HG02840 (cell line): ENCODE data around the gene KLRC3.
"Not testable (repeated sequence)": the region's sequence is repeated elsewhere in the genome, so short reads cannot be mapped to it uniquely, and the experiment has no call there.

Experiments used
- ATAC-seq: cut with Tn5 transposase; IDR thresholded peaks from one replicate; pipeline ENCODE4 v1.9.1; 2021; ENCODE audit warnings: mild to moderate bottlenecking, moderate library complexity, moderate number of reproducible peaks; ENCODE audit not compliant: unreplicated experiment, low FRiP score

The KLRC3 gene

DNA sequence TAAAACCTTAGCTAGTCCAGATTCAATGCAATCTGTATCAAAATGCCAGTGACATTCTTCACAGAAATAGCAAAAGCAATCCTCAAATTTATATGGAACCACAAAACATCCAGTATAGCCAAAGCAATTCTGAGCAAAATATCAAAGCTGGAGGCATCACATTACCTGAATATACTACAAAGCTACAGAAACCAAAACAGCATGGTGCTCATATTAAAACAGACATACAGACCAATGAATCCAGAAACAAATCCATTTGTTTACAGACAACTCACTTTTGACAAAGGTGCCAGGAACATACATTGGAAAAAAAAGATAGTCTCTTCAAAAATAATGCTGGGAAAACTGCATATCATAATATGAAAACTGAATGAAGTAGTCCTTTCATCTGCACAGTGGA is 15.6 kb downstream of the KLRC3 start:
- ATAC-seq: no peak

DNA sequence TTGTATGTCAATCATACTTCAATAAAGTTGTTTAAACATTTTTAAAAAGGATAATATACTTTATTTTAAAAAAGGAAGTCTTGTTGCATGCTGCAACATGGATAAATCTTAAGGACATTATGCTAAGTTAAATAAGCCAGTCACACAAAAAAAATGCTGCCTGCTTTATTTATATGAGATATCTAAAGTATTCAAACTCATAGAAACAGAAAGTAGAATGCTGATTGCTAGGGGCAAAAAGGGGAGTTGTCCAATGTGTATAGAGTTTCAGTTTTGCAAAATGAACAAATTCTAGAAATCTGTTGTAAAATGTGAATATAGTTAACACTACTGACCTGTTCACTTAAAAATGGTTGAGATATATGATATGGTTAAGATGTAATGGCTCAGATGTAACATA is 19.6 kb downstream of the KLRC3 start:
- ATAC-seq: no peak

DNA sequence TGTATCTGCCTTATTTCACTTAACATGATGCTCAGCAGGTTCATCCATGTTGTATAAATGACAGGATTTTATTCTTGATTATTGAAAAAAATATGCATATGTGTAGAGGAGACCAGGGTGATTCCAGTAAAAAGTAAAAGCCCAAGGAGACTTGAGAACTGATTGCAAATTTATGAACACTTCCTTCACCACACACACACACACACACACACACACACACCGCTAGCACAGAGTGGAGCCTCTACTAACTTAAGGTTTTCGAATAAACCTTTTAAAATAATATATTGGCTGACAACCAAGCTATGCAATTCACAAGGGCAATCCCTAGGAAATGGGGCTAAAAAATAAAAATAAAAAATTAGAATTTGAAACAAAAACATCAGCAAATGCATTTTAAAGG is 22.2 kb downstream of the KLRC3 start:
- ATAC-seq: no peak

DNA sequence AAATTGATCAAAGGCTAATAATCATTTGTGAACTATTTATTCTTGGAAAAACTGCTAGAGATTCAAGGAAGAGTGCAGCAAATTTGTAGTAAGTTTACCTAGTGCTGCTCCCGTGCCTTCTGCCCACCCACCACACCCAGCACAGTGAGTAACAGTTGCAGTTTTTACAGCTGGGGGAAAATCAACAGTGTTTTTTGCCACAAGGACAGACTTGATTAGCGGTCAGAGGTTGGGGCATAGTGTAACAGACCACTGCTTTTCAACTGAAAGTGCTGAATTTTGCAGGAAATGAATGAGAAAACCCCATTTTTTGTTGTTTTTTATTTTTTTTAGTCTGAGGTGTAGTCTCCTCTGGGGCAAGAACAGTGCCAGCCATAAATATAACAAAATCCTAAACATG is 23.1 kb downstream of the KLRC3 start:
- no peak for ATAC-seq

DNA sequence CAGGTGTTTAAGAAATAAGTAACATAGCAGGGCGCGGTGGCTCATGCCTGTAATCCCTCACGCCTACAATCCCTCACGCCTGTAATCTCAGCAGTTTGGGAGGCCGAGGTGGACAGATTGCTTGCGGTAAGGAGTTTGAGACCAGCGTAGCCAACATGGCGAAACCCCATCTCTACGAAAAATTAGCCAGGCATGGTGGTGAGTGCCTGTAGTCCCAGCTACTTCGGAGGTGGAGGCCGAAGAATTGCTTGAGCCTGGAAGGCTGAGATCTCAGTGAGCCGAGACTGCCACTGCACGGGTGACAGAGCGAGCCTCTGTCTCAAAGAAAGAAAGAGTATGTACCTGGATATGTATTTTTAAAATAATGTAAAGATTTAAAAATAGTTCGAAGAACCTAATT is 24.2 kb downstream of the KLRC3 start:
- ATAC-seq: not testable (repeated sequence)

DNA sequence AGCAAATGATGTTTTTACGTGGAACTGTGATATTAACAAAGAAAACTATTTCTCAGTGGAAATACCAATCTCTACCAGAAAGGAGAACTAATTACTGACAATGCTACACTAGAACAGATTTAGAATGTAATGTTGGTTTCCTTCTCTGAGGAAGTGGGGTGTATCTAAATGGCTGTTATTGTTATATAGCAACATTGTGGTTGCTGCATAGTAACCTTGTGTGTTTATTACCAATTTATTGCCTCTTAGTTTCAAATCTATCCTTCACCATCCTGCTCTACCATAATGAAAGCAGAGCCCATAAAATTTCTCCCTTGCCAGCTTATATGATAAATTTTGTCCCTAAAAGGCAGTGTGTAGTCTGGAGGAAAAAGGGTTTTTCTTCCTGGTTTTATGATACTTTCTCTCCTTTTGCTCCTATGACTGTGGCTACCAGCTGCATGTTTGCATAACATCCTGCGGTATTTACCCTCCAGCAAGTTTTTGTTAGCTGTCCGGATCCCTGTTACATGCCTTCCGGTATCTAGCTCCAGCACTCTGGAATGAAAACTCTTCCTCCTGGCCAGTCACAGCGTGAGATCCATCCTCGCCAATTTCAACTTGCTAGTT is 24.9 kb downstream of the KLRC3 start:
- peak; percentile 81 for ATAC-seq

DNA sequence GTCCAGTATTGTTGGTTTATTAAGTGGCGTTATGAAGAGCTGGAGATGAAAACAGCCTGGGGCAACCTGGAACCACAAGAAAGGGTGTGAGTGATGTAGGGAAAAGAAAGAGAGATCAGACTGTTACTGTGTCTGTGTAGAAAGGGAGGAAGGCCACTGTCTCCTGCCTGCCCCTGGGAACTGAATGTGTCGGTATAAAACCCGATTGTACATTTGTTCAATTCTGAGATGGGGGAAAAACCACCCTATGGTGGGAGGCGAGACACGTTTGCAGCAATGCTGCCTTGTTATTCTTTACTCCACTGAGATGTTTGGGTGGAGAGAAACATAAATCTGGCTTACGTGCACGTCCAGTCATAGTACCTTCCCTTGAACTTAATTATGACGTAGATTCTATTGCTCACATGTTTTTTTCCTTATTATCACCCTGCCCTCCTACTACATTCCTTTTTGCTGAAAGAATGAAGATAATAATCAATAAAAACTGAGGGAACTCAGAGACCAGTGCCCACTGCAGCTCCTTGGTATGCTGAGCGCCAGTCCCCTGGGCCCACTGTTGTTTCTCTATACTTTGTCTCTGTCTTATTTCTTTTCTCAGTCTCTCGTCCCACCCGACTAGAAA is 25.8 kb downstream of the KLRC3 start:
- not testable (repeated sequence) for ATAC-seq

DNA sequence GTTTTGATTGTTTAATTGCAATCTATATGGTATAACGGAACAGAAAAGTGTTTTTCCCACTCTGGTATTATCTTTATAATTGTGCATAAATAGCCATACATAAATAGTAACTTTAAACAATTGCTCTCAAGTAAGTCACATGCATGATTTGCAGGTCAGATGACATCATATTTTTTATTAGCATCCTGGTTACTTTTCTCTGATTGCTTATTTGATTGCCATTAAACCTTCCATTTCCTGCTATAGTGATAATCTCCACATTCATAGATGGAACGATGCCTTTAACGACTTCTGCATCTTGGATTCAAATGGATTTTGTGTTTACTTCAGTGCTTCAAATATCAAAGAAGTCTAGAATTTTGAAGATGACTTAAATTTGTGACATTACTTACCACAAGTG is 27.1 kb downstream of the KLRC3 start:
- no peak for ATAC-seq

DNA sequence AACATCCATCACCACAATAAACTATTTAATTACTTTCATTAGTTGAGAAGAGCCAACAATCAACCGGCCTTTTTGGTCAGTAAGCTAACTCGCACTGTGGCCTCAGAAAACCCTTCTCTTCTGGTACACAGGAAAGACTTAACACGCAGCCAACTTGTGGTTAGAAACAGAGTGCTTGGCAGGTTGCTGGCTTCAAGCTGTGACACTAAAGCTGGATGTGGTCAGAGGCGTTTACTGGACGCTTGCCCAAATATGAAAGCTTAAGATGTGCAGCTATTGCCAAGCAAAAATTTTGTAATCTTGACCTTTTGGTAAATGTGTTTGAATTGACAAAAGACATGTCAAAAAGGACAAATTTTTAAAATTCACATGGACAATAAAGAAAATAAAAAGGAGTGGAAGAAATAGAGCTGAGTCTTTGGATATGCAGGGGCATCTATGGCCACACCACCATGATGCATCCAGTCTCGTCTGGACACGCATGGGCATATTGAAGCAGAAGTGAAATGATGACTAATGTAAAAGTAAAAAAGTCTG is 27.9 kb downstream of the KLRC3 start:
- ATAC-seq: peak; percentile 54

DNA sequence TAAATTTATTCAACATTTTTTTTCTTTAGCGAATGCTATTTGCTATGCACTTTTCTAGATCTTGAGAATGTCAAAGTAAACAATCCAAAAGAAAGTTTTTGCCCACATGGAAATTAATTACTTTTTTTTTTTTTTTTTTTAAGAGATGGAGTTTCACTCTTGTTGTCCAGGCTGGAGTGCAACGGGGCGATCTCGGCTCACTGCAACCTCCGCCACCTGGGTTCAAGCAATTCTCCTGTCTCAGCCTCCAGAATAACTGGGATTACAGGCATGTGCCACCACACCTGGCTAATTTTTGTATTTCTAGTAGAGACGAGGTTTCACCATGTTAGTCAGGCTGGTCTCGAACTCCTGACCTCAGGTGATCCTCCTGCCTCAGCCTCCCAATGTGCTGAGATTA is 29.4 kb downstream of the KLRC3 start:
- not testable (repeated sequence) for ATAC-seq

DNA sequence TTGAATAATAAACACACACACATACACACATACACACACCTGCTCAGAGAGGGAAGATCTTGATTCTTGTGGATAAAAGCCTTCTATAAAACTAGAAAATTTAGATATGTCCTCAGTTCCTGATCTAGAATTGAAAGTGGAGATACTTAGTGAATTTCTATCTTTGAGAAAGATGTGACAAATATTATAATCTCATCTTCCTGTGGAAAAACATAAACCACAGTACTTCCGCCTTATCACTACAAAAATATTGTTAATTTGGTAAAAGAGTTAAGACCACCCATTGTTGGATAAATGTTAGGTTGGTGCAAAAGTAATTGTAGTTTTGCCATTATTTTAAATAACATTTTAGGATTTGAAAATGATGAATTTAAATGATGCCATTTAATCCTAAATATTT is 30.5 kb downstream of the KLRC3 start, which contains the start of gene KLRK1:
Gene KLRK1 (minus strand): TSS at position 138 of the 400 bp plus-strand sequence. CDS start 1,231 bp downstream, outside the sequence.
- ATAC-seq: no peak

DNA sequence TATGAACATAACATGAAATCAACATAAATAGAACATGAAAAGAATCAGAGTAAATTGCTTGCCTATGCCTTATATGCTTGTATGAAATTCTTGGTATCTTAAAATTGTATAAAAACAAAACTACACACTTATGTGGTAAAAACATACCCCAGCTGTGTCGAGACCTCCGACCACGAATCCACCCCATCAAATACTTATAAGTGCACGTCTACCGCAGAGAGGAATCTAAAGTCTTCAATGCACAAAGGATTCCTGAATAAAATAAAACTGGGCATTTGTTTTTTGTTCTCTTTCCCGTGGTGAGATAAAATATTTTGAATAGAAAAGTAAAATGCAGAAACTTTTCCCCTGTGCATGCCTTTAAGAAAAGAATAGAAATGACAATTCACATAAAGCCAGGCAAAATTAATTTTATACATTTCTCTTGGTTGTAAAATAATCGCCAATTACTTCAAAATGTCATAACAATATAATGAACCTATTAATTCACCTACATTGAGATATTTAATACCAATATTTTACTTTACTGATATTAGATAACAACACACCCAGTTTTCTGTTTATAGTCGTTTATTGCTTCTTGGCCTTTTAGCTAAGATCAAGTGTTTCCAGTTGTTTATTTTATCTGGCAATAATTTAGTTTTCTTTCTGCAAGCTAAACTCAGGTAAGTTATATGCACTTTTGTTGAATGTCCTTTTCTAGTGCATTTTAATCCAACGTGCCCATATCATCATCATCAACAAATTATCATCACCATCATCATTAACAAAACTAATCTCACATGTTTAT is 31.6 kb downstream of the KLRC3 start:
- ATAC-seq: no peak

DNA sequence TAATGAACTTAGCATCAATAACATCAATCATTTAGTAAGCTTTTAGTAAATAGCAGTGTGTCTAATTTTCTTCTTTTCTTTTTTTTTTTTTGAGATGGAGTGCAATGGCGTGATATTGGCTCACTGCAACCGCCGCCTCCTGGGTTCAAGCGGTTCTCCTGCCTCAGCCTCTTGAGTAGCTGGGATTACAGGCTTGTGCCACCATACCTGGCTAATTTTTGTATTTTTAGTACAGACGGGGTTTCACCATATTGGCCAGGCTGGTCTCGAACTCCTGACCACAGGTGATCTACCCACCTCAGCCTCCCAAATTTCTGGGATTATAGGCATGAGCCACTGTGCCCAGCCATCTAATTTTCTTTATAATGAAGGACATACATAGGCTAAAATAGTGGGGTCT is 32.9 kb downstream of the KLRC3 start:
- not testable (repeated sequence) for ATAC-seq

DNA sequence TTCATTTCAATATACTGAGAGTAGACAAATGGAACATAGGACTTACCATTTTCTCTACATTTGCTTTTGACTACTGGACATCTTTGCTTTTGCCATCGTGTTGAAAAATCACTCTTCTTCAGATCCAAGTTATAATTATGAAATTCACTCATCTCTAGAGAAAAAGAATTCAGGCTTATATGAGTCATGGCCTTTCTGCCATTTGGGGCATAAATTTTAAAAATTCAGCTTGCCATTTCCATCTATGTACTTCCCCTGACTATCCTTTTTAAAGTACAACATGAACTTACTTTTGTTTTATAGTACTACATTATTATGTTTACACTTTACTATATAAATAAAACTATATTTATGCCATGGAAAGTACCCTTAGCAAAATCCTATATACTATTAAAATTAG is 33.5 kb downstream of the KLRC3 start:
- ATAC-seq: no peak

DNA sequence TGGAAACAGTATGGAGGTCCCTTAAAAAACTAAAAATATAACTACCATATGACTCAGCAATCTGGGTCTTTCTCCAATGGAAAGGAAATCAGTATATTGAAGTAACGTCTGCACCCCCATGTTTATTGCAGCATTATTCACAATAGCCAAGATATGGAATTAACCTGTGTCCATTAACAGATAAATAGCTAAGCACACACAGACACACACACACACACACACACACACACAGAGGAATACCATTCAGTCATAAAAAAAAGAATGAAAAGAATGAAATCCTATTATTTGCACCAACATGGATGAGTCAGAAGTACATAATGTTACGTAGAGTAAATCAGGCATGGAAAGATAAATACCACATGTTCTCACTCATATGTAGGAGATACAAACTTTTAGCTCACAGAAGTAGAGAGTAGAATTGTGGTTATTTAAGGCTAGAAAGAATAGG is 35.2 kb downstream of the KLRC3 start:
- no peak for ATAC-seq

DNA sequence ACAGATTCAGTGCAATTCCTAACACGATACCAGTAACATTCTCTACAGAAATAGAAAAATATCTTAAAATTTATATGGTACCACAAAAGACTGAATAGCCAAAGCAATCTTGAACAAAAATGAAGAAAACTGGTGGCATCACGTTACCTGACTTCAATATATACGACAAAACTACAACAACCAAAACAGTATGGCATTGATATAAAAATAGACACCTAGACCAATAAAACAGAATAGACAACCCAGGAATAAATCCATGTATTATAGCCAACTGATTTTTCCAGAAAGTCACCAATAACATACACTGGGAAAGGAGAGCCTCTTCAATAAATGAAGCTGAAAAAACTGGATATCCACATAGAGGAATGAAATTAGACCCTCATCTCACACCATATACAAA is 36.2 kb downstream of the KLRC3 start:
- ATAC-seq: no peak

DNA sequence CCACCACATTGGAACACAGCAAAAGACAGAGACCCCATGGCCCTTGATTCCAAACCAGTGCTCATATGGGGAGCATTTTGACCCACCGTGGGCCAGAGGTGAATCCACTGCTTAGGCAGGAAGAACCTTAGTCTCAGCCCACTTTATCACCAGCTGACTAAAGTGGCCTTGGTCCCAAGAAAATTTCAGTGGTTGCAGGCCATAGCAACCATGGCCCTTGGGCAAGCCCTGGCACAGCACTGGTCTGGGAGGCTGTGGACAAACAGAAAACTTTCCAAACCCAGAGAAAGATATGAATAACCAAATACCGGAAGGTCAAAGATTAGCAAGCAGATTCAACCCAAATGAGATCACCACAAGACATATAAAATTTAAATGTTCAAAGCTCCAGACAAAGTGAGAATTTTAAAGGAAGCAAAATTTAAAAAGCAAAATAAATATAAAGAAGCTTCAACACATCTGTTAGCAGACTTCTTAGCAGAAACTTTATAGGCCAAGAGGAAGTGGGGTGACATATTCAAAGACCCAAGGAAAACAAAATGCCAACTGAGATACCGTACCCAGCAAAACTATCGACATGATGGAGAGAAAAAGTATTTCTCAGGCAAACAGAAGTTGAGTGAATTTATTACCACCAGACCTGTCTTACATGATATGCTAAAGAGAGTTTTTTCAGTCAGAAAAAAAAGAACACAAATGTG is 38.3 kb downstream of the KLRC3 start:
- ATAC-seq: no peak

DNA sequence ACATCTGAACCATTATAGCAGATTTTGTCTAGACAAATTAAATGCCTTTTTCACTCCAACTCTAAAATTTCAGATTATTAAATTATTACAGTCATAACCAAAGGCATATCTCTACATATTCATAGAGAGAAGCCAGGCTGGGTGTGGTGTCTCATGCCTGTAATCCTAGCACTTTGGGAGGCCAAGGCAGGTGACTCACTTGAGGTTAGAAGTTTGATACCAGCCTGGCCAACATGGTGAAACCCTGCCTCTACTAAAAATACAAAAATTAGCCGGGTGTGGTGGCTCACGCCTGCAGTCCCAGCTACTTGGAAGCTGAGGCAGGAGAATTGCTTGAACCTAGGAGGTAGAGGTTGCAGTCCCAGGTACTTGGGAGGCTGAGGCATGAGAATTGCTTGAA is 41.7 kb downstream of the KLRC3 start:
- not testable (repeated sequence) for ATAC-seq

DNA sequence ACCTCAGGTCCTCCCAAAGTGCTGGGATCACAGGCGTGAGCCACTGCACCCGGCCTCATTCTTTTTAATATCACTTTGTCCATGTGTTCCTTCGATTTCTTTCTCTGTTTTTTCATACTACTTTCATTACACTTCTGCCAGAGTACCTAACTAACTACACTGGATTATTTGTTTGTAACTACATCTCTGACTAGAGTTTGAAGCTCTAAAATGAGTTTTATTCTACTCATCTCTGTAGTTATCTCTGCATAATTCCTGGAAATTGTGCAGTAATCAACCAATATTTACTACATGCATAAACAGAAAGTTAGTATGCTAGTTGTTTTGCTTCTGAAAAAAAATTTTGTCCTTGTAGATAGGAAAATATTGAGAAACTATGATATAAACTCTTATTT is 45.8 kb downstream of the KLRC3 start:
- no peak for ATAC-seq

DNA sequence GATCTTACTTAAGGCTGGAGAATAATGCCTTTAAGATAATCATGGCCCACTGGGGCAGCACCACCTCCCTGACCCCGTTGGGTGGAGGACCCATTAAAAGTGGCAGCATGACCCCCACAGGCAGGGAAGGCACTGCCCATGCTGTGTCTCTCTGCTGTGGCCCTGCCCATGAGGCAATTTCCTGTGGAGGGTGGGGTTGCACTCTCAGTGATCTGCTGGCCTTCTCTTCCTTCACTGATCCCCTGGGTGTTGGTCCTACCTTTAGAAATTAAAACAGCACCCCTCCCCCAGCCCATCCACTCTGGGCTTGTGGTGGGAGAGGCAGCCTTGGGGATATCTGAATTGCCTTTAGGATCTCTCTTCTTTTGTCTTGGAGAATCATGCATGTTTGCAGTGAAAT is 47.8 kb downstream of the KLRC3 start:
- ATAC-seq: no peak
